HL-60 (cell line): ENCODE data around the gene ARMH2.

Experiments
- DNase-seq, 2 experiments: peaks; one replicate each; pipeline ENCODE4 v3.0.0-alpha.2; 2010 to 2020; ENCODE audit warnings: low read depth in 1 of 2, low spot score in 1 of 2
- H3K27ac ChIP-seq: fragments of 250-450 bp; sonication (Bioruptor Pico); replicated peaks from 2 replicates; pipeline ENCODE4 v1.5.1; 2020; ENCODE audit warnings: mild to moderate bottlenecking, moderate library complexity
- H3K27me3 ChIP-seq: fragments of 250-450 bp; sonication (Bioruptor Pico); 2 replicates; pipeline ENCODE4 v1.5.1; 2021; ENCODE audit warnings: mild to moderate bottlenecking, moderate library complexity; ENCODE audit not compliant: insufficient read depth, poor library complexity, severe bottlenecking
- H3K4me3 ChIP-seq: replicated peaks from 2 replicates; pipeline ENCODE4 v1.5.1; 2011; ENCODE audit warnings: mild to moderate bottlenecking, control low read depth, low read length; ENCODE audit not compliant: insufficient read depth
- CTCF ChIP-seq: IDR thresholded peaks from one replicate; pipeline ENCODE4 v1.5.1; 2011; ENCODE audit warnings: low read length, control low read depth, inconsistent platforms; ENCODE audit not compliant: insufficient read depth
- GABPA ChIP-seq: IDR thresholded peaks from 2 replicates; pipeline ENCODE4 v1.6.1; 2012; ENCODE audit warnings: low read depth
- POLR2AphosphoS5 ChIP-seq: IDR thresholded peaks from 2 replicates; pipeline ENCODE4 v1.6.1; 2012; ENCODE audit warnings: low read depth
- REST ChIP-seq: IDR thresholded peaks from 2 replicates; pipeline ENCODE4 v1.6.1; 2012; ENCODE audit warnings: low read depth; ENCODE audit not compliant: insufficient replicate concordance
- SPI1 ChIP-seq: IDR thresholded peaks from 2 replicates; pipeline ENCODE4 v1.6.1; 2012; ENCODE audit warnings: low read depth, mild to moderate bottlenecking, borderline replicate concordance
- long read RNA-seq: library from polyadenylated mRNA; unstranded; transcript quantifications from one replicate; pipeline ENCODE4 v2.0.0, GENCODE V29; 2020

The ARMH2 gene
- long read RNA-seq: 0 reads

GRCh38 chr6:24798740-24799540 lies at the start of gene ARMH2:
Gene ARMH2, minus strand, starts transcription at chr6:24798917. Its CDS starts 60 bp downstream, at chr6:24798857.
- Histone ChIP-seq H3K4me3 (no peak within 1 kb of the TSS), H3K27ac (no peak within 1 kb of the TSS)

GRCh38 chr6:24848461-24848860 lies 49.7 kb upstream of the ARMH2 start:
- no peak for DNase-seq
- H3K27ac ChIP-seq: no peak overlapping the region
- peaks cover 2% of the 10 kb centered on the region for H3K27me3 ChIP-seq
- H3K4me3 ChIP-seq: no peak overlapping the region
- TF ChIP-seq GABPA: no peak
- no peak for TF ChIP-seq REST
- TF ChIP-seq POLR2AphosphoS5: no peak
- no peak for TF ChIP-seq CTCF
- TF ChIP-seq SPI1: no peak

More at GRCh38 chr6:24798740-24799540, at the start of gene ARMH2:
- no peak for TF ChIP-seq CTCF
- no peak for TF ChIP-seq REST
- TF ChIP-seq SPI1: no peak
- no peak for TF ChIP-seq POLR2AphosphoS5
- no peak for TF ChIP-seq GABPA
- no peaks in the 10 kb centered on the region for H3K27me3 ChIP-seq
- DNase-seq: no peak

- TF ChIP-seq POLR2AphosphoS5: no peak
- TF ChIP-seq SPI1: no peak
- no peak for TF ChIP-seq GABPA
- TF ChIP-seq CTCF: no peak
- no peak for TF ChIP-seq REST
- H3K27me3 ChIP-seq: peaks cover under 1% of the 10 kb centered on the region
- H3K27ac ChIP-seq: no peak overlapping the region
- H3K4me3 ChIP-seq: no peak overlapping the region
- no peak for DNase-seq
These were observed 48.7 kb upstream of the ARMH2 start for GRCh38 chr6:24847402-24847801.
